NCI-H510A treated with DMSO at 0.1 percent for 48 hours (cell line): ENCODE measurements around the gene SSUH2.
A peak's percentile ranks its signal among the peaks of the same experiment; 100 is the strongest.

ENCODE experiments used
- DNase-seq: peaks from one replicate; lab custom pipeline; 2025; lab: John Stamatoyannopoulos, UW

Gene SSUH2

GRCh38 chr3:8610951-8611350 is 33.6 kb downstream of the SSUH2 start:
- DNase-seq, result no peak

- DNase-seq, result no peak
Measured at GRCh38 chr3:8608791-8609467, 35.7 kb downstream of the SSUH2 start.

- DNase-seq, result no peak
Measured at GRCh38 chr3:8608041-8608790, 36.4 kb downstream of the SSUH2 start.

- peak; percentile 0 for DNase-seq
Measured at GRCh38 chr3:8607234-8608040, 37.2 kb downstream of the SSUH2 start.

GRCh38 chr3:8606701-8607231 is 37.8 kb downstream of the SSUH2 start:
- no peak for DNase-seq

DNA sequence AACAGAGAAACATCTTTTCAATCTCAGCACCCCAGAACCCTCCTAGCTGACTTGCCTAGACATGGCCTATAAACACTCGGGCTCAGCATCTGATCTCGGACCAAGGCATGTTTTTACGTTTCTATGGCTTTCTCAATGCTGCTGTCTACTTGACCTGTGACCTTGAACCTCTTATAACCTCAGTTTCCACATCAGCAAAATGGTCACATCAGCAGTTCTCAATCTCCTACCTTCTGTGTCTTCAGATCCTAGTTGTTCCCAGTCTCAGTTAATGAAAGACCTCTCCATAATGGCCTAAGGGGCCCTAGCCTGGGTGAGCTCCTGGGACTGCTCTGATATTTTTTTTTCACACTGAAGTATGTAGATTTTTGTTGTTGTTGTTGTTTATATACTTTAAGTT is 39.6 kb downstream of the SSUH2 start:
- DNase-seq, result no peak

GRCh38 chr3:8604006-8604405 is 40.6 kb downstream of the SSUH2 start:
- DNase-seq, result no peak

DNA sequence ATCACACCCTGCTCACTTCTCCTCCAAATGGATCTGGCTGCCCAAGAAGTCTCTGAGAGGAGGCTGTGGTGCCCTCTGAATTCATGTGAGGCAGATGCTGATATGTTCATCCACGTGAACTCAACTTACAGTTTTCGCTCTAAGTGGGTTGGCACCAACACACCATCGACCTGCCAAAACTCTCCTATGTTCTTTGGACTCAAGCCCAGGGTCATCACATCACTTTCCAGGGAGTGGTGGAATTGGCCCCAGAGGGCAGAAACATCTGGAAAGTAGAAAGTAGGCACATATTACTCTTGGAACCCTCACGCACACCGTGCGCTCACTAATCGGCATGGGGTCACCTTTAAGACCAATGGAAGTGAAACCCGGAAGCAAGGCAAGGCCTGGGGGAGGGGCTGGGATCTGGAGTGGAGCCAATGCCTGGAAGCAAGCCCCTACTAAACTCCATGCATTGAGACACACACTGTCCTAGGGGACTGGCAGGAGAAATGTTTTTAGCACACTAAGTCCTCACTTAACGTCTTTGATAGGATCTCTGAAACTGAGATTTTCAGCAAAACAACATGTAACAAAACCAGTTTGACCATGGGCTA is 41.4 kb downstream of the SSUH2 start:
- no peak for DNase-seq

DNA sequence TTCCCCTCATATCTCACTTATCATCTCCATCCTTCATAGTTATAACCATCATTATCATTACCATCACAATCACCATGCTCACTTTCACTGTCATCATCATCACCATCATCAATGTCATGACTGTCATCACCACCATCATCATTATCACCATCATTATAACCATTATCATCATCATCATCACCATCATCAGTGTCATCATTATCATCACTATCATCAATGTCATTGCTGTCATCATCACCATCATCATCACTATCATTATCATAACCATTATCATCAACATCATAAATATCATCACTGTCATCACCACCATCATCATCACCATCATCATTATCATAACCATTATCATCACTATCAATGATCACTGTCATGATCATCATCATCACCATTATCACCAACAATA is 44.1 kb downstream of the SSUH2 start:
- DNase-seq, result no peak

DNA sequence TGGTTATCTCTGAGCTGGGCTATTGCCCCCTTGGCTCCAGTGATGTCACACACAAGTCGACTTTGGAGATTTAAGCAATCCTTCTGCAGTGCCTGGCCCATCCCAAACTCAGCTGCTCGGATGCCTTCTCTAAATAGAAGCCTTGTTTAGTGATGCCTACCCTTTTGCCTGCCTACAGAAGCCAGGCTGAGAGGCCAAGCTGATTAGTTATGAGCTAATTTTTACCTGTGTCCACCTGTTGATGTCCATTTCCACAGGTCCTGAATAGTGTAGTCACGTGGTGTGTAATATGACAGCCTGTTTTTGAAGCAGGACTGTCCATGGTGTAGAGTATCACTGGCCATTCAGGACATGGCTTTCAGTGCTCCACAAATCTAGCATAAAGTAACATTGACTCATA is 45.5 kb downstream of the SSUH2 start:
- no peak for DNase-seq

- DNase-seq, result no peak
Measured at GRCh38 chr3:8597219-8597853, 47.3 kb downstream of the SSUH2 start.

DNA sequence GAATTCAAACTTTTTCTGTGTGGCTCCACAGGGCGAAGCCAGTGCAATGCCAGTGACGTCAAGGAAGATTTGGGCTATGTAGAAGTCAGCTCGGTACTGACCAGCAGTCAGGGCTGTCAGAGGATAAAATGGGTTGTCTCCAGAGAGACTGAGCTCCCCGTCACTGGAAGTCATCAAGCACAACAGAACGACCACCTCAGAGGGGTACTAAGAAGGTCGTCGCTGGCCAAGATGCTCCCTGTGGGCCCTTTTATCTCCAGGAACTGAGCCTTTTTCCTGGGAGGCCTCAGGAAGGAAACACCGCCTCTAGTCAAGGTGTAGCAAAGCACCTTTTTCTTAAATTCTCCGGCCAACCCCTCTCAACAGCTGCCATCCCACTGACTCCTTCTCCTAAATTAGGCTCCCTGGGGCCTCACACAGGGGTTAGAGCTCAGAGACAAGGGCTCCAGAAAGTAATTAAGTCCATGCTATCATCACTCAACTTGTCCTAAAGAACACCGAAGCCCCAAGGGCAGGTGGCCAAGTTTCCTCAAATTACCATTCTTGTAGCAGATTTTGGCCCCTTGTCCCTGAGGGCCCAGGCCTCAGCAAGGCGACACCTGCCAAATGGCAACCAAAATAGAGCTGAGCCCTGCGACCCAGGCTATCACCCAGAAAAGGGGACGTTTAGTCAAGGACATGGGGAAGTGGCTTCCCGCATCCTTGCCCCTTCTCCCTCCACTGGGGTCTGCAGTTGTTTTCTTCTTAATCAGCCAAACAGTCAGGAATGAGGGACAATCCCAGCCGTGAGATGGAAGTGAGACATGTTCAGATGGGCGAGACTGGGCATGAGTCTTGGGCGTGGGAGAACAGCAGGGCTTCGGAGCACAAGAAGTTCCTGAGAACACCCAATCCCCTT is 48.0 kb downstream of the SSUH2 start:
- DNase-seq, result no peak

GRCh38 chr3:8595695-8596115 is 48.9 kb downstream of the SSUH2 start:
- no peak for DNase-seq

- no peak for DNase-seq
Measured at GRCh38 chr3:8595252-8595651, 49.3 kb downstream of the SSUH2 start.

GRCh38 chr3:8593021-8593827 is 51.4 kb downstream of the SSUH2 start:
- no peak for DNase-seq

- DNase-seq, result no peak
Measured at GRCh38 chr3:8589880-8590556, 54.6 kb downstream of the SSUH2 start.

DNA sequence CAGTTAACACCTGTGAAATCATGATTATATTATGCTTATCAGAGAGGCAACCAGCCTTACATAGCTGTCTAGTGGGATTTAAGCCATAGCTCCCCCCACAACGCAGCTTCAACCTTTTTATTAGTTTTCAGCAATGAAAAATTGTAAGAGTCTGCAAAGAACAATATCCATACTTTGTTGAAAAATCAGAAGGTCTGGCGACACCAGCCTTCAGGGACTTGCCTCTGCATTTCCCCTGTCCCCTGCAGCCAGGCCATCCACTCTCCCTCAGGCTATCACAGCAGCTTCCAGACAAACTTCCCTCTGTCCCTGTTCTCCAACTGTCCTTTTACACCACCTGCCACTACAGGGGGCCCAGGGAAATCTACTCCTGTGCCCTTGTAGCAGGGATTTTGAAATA is 59.9 kb downstream of the SSUH2 start:
- DNase-seq, result no peak

DNA sequence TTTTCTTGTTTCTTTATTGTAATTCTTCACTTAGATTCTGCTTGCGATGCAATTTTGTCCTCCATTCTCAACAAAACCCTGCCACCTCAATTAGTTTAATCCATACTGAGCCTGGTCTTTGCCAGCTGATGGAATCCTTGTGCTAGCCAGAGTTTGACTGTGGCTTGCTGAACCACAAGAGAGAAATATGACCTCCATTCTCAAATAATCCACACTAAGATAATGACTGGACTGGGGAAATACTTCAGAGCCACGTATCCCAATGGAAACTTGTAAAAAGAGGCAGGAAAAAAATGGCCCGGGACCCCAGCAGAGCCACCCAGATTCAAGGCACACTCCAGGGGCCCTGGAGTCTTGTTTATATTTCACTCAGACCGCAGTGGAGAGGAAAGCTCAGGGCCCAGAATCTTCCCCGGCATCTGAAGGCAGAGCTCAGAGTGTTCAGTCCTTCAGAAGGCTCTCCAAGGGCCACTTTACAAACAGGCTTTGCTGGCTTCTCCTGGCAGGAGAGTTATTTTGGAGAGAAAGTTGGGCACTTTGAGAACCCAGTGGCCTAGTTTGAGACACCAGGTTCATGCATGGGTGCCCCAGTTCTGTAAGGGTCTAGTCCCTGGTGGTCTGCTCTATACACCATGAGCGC is 62.7 kb downstream of the SSUH2 start:
- no peak for DNase-seq

GRCh38 chr3:8581373-8581772 is 63.2 kb downstream of the SSUH2 start:
- DNase-seq, result no peak
